ENCODE results near the gene IRAK1. TPM values are rescaled to one million over a fixed set of nuclear protein-coding genes. Genes with fewer than 3 reads are reported as not detected.

The IRAK1 gene
- total RNA-seq, 1 donor from 2014 or later: 86.1 TPM

DNA sequence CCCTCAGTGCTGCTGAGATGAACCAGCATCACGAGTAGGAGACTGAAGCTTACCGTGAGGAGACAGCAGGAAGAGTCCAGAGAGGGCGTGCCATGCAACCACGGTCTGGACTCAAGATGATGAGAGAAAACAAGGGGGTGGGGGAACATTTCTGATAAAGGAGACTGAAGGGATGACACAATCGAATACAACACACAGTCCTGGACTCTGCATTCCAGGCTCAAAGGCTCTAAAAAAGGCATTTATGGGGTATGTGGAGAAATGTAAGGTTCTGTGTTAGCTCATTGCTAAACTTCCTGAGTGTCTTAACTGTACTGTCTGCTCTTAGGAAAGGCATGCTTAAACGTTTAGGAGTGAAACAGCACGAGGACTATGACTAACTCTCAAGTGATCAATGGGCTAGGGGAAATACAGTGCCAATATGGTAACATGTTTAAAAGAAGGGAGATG, 20.6 kb upstream of the IRAK1 start:
- no peaks in the 10 kb centered on the region for H3K9me3 Mint-ChIP-seq
- TF ChIP-seq, protein P1, sequence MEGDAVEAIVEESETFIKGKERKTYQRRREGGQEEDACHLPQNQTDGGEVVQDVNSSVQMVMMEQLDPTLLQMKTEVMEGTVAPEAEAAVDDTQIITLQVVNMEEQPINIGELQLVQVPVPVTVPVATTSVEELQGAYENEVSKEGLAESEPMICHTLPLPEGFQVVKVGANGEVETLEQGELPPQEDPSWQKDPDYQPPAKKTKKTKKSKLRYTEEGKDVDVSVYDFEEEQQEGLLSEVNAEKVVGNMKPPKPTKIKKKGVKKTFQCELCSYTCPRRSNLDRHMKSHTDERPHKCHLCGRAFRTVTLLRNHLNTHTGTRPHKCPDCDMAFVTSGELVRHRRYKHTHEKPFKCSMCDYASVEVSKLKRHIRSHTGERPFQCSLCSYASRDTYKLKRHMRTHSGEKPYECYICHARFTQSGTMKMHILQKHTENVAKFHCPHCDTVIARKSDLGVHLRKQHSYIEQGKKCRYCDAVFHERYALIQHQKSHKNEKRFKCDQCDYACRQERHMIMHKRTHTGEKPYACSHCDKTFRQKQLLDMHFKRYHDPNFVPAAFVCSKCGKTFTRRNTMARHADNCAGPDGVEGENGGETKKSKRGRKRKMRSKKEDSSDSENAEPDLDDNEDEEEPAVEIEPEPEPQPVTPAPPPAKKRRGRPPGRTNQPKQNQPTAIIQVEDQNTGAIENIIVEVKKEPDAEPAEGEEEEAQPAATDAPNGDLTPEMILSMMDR (conservative IDR thresholded peaks at IDR 0.05): no peak
- no peak for DNase-seq (ENCODE audit: extremely low spot score, unreplicated experiment)
- no peaks in the 10 kb centered on the region for H3K36me3 Mint-ChIP-seq
- H3K27me3 Mint-ChIP-seq: no peaks in the 10 kb centered on the region
- no peak overlapping the region for H3K27ac Mint-ChIP-seq
- no peak overlapping the region for H3K4me3 Mint-ChIP-seq
- H3K4me1 Mint-ChIP-seq (ENCODE audit: unreplicated experiment): peaks cover 7% of the 10 kb centered on the region

DNA sequence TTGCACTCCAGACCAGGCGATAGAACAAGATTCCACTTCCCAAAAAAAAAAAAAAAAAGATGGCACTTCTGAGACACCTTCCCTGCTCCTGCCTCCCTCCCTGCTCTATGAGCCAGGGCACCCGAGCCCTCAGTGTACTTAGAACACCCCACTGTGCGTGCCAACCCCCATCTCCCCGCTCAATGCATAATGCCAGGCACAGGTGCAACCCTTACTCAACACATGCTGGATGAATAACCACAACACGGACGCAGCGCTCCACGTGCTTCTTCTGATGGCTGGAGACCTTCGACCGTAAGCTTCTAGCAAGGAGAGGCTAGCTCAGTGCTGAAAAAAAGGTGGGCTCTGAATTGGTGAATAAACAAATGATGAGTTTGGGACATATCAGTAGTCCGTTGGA, 19.9 kb upstream of the IRAK1 start:
- peaks cover 4% of the 10 kb centered on the region for H3K36me3 Mint-ChIP-seq
- peaks cover 7% of the 10 kb centered on the region for H3K4me1 Mint-ChIP-seq (ENCODE audit: unreplicated experiment)
- no peaks in the 10 kb centered on the region for H3K27me3 Mint-ChIP-seq
- no peak overlapping the region for H3K4me3 Mint-ChIP-seq
- H3K9me3 Mint-ChIP-seq: no peaks in the 10 kb centered on the region
- DNase-seq (ENCODE audit: extremely low spot score, unreplicated experiment): no peak
- TF ChIP-seq, protein P1 (conservative IDR thresholded peaks at IDR 0.05): no peak
- no peak overlapping the region for H3K27ac Mint-ChIP-seq

DNA sequence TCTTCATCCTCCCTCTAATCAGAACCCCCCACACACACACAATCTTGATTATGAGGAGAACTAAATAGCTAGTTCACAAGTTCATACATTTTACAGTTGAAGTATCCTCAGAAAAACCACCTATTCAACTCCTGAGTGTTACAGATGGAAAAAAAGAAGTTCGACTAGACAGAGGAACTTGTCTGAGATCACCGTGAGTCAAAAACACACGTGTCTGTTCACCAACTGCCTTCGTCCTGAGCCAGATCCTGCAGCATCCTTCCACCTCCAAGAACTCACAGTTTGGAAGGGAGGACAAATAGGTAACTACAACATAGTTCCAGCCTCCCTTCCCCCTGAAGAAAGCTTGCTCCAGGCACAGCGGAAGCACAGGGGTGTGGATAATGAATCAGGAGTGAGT, 19.0 kb upstream of the IRAK1 start:
- Mint-ChIP-seq H3K4me1 (ENCODE audit: unreplicated experiment) (peaks cover 7% of the 10 kb centered on the region), H3K4me3 (no peak overlapping the region), H3K9me3 (no peaks in the 10 kb centered on the region), H3K27me3 (no peaks in the 10 kb centered on the region), H3K27ac (no peak overlapping the region), H3K36me3 (peaks cover 4% of the 10 kb centered on the region)
- DNase-seq (ENCODE audit: extremely low spot score, unreplicated experiment): no peak
- TF ChIP-seq, protein P1 (conservative IDR thresholded peaks at IDR 0.05): no peak

DNA sequence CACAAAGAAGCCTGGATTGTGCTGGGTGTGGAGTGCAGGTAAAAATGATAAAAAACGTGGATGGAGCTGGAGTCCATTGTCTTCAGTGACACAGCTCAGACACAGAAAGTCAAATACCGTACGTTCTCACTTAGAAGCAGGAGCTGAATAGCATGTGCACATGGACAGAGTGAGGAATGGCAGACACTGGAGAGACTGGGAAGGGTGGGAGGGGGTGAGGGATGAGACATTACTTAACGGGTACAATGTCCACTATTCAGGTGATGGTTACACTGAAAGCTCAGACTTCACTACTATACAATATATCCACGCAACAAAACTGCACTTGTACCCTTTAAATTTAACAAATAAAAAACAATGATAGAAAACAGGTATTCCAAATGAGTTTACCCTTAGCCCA, 18.1 kb upstream of the IRAK1 start:
- DNase-seq (ENCODE audit: extremely low spot score, unreplicated experiment): no peak
- H3K36me3 Mint-ChIP-seq: peaks cover 4% of the 10 kb centered on the region
- H3K27ac Mint-ChIP-seq: no peak overlapping the region
- no peaks in the 10 kb centered on the region for H3K27me3 Mint-ChIP-seq
- TF ChIP-seq, protein P1 (conservative IDR thresholded peaks at IDR 0.05): no peak
- peaks cover 4% of the 10 kb centered on the region for H3K4me1 Mint-ChIP-seq (ENCODE audit: unreplicated experiment)
- no peaks in the 10 kb centered on the region for H3K9me3 Mint-ChIP-seq
- H3K4me3 Mint-ChIP-seq: no peak overlapping the region

DNA sequence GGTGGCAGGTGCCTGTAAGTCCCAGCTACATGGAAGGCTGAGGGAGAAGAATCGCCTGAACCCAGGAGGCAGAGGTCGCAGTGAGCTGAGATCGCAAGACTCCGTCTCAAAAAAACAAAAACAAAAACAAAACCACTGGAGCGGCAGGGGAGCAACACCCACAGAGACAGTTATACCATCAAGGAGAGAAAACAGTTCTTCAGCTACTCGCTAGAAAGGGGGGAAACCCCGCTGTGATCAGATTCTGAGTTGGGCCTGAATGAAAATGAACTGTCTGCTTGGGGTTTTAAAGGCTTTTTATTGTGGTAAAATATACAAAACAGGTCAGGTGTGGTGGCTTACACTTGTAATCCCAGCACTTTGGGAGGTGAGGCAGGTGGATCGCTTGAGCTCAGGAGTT, 16.8 kb upstream of the IRAK1 start:
- Mint-ChIP-seq H3K4me1 (ENCODE audit: unreplicated experiment) (peaks cover 4% of the 10 kb centered on the region), H3K9me3 (no peaks in the 10 kb centered on the region), H3K36me3 (peaks cover 4% of the 10 kb centered on the region), H3K4me3 (no peak overlapping the region), H3K27ac (no peak overlapping the region), H3K27me3 (no peaks in the 10 kb centered on the region)
- DNase-seq (ENCODE audit: extremely low spot score, unreplicated experiment): no peak
- TF ChIP-seq, protein P1 (conservative IDR thresholded peaks at IDR 0.05): no peak

DNA sequence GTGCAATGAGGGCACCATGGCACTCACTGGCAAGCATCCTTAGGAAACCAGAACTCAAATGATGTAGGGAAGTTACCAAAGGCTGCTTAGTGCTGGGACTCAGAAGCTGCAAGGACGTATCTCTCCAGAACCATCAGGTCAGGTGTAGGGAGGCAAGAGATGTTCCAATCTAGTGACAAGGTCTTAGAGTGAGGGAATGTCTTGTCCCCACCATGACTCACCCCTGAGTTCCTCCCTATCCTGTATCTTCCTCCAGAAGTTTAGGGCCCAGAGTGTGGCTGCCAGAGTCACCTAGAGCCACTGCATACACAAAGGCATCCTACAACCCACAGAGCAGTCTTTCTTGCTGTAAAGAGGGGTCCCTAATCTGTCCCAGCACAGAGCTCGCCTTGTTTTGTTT, 14.1 kb upstream of the IRAK1 start:
- Mint-ChIP-seq H3K9me3 (no peaks in the 10 kb centered on the region), H3K4me1 (ENCODE audit: unreplicated experiment) (no peaks in the 10 kb centered on the region), H3K27ac (no peak overlapping the region), H3K36me3 (peaks cover 4% of the 10 kb centered on the region), H3K4me3 (no peak overlapping the region), H3K27me3 (no peaks in the 10 kb centered on the region)
- DNase-seq (ENCODE audit: extremely low spot score, unreplicated experiment): no peak
- TF ChIP-seq, protein P1 (conservative IDR thresholded peaks at IDR 0.05): no peak

Measured in type B pancreatic cell (in vitro differentiated cells).